IPS-NIHi7 (cell line): ENCODE results near the gene LNX1.
"Not testable (repeated sequence)": the region's sequence is repeated elsewhere in the genome, so short reads cannot be mapped to it uniquely, and the experiment has no call there.

ENCODE experiments used
- DNase-seq: peaks from one replicate; pipeline ENCODE4 v3.0.0; 2012; ENCODE audit warnings: mixed read lengths; ENCODE audit errors: extremely low spot score

The LNX1 gene

GRCh38 chr4:53463340-53463739, 127.9 kb downstream of the LNX1 start:
- DNase-seq: no peak

- DNase-seq: no peak
These were observed 130.0 kb downstream of the LNX1 start for GRCh38 chr4:53461244-53461643.

- DNase-seq: no peak
These were observed 131.7 kb downstream of the LNX1 start for GRCh38 chr4:53459548-53459947.

GRCh38 chr4:53456178-53456577, 135.1 kb downstream of the LNX1 start:
- no peak for DNase-seq

GRCh38 chr4:53455766-53456165, 135.5 kb downstream of the LNX1 start:
- DNase-seq: no peak

- no peak for DNase-seq
These were observed 137.9 kb downstream of the LNX1 start for GRCh38 chr4:53453385-53453784.

GRCh38 chr4:53450773-53451172, 140.5 kb downstream of the LNX1 start:
- no peak for DNase-seq

GRCh38 chr4:53444954-53445353, 146.3 kb downstream of the LNX1 start:
- no peak for DNase-seq

GRCh38 chr4:53441564-53441963, 149.7 kb downstream of the LNX1 start:
- no peak for DNase-seq

GRCh38 chr4:53436251-53436650, 155.0 kb downstream of the LNX1 start:
- DNase-seq: no peak

GRCh38 chr4:53432528-53433424, 158.5 kb downstream of the LNX1 start:
- no peak for DNase-seq

- DNase-seq: no peak
These were observed 160.2 kb downstream of the LNX1 start for GRCh38 chr4:53431052-53431451.

- DNase-seq: no peak
These were observed 163.9 kb downstream of the LNX1 start for GRCh38 chr4:53427366-53427765.

- DNase-seq: no peak
These were observed 167.0 kb downstream of the LNX1 start for GRCh38 chr4:53424280-53424679.

- DNase-seq: no peak
These were observed 168.9 kb downstream of the LNX1 start for GRCh38 chr4:53422367-53422766.

- DNase-seq: no peak
These were observed 169.5 kb downstream of the LNX1 start for GRCh38 chr4:53421791-53422190.

GRCh38 chr4:53419208-53419607, 172.1 kb downstream of the LNX1 start:
- DNase-seq: no peak

- DNase-seq: not testable (repeated sequence)
These were observed 181.8 kb downstream of the LNX1 start for GRCh38 chr4:53409479-53409878.
